NCI-H82 (cell line): Measurements from ENCODE around the gene CBX8.
"Not testable (repeated sequence)": the region's sequence is repeated elsewhere in the genome, so short reads cannot be mapped to it uniquely, and the experiment has no call there.

Source experiments
- DNase-seq: peaks from one replicate; lab custom pipeline; 2025; lab: John Stamatoyannopoulos, UW

CBX8 gene

GRCh38 chr17:79779084-79779529, 17.8 kb downstream of the CBX8 start:
- no peak for DNase-seq

- DNase-seq = peak; percentile 56
Observed at GRCh38 chr17:79778504-79779083, 18.3 kb downstream of the CBX8 start.

- DNase-seq = peak; percentile 79
Observed at GRCh38 chr17:79777894-79778503, 18.9 kb downstream of the CBX8 start, which contains the start of gene CBX2. CBX2 (plus strand) TSS chr17:79778148; CDS start chr17:79778236, 88 bp downstream.

GRCh38 chr17:79777120-79777893, 19.6 kb downstream of the CBX8 start:
- peak; percentile 79 for DNase-seq

GRCh38 chr17:79776376-79777119, 20.3 kb downstream of the CBX8 start:
- DNase-seq = peak; percentile 24

GRCh38 chr17:79775632-79776031, 21.2 kb downstream of the CBX8 start:
- DNase-seq = no peak

- DNase-seq = no peak
Observed at GRCh38 chr17:79774561-79774975, 22.3 kb downstream of the CBX8 start.

- DNase-seq = not testable (repeated sequence)
Observed at GRCh38 chr17:79772726-79773125, 24.2 kb downstream of the CBX8 start.

GRCh38 chr17:79771276-79771675, 25.6 kb downstream of the CBX8 start:
- no peak for DNase-seq

GRCh38 chr17:79769570-79770506, 27.0 kb downstream of the CBX8 start:
- DNase-seq = no peak

- no peak for DNase-seq
Observed at GRCh38 chr17:79765708-79766107, 31.2 kb downstream of the CBX8 start.

- no peak for DNase-seq
Observed at GRCh38 chr17:79761894-79762589, 34.8 kb downstream of the CBX8 start.

GRCh38 chr17:79760197-79760906, 36.5 kb downstream of the CBX8 start:
- DNase-seq = no peak

- DNase-seq = no peak
Observed at GRCh38 chr17:79758271-79758670, 38.6 kb downstream of the CBX8 start.

GRCh38 chr17:79757140-79757745, 39.6 kb downstream of the CBX8 start:
- no peak for DNase-seq

GRCh38 chr17:79755591-79755990, 41.3 kb downstream of the CBX8 start:
- DNase-seq = no peak

- DNase-seq = not testable (repeated sequence)
Observed at GRCh38 chr17:79754903-79755302, 42.0 kb downstream of the CBX8 start.

- no peak for DNase-seq
Observed at GRCh38 chr17:79754370-79754769, 42.5 kb downstream of the CBX8 start.

GRCh38 chr17:79752175-79752574, 44.7 kb downstream of the CBX8 start:
- DNase-seq = no peak
